Measurements from ENCODE around the gene OR5AU1. TPM values are rescaled to one million over a fixed set of nuclear protein-coding genes. Genes with fewer than 3 reads are reported as not detected.
"Not testable (repeated sequence)": the region's sequence is repeated elsewhere in the genome, so short reads cannot be mapped to it uniquely, and the experiment has no call there.

The OR5AU1 gene
- total RNA-seq, 1 donor from 2014 or later: not detected

DNA sequence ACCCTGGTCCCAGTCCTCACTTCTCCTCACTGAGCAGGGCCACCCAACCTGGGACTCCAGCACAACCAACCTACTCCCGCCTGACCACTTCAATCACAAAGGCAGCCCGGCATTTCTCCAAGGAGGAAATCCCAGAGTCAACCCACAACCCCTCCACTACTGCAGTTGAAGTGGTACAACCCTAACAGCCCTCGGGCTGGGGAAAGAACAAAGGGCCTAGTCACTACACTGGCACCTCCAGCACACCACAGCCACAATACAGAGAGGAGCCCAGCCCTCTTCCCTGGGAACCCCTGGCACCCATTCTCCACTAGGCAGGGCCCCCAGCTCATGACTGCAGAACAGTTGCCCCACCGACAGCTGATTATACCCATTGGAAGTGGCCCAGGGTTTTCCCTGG, 13.7 kb upstream of the OR5AU1 start:
- DNase-seq (ENCODE audit: low spot score): no peak
- no peak overlapping the region for H3K4me3 Mint-ChIP-seq (ENCODE audit: unreplicated experiment)
- TF ChIP-seq CTCF (IDR thresholded peaks at IDR 0.05): no peak
- peaks cover 13% of the 10 kb centered on the region for H3K4me1 Mint-ChIP-seq (ENCODE audit: low read depth)
- H3K27ac Mint-ChIP-seq (ENCODE audit: unreplicated experiment): no peak overlapping the region
- peaks cover 32% of the 10 kb centered on the region for H3K9me3 Mint-ChIP-seq (ENCODE audit: low read depth)
- H3K27me3 Mint-ChIP-seq (ENCODE audit: low read depth): peaks cover 12% of the 10 kb centered on the region
- peaks cover 10% of the 10 kb centered on the region for H3K36me3 Mint-ChIP-seq (ENCODE audit: low read depth)

DNA sequence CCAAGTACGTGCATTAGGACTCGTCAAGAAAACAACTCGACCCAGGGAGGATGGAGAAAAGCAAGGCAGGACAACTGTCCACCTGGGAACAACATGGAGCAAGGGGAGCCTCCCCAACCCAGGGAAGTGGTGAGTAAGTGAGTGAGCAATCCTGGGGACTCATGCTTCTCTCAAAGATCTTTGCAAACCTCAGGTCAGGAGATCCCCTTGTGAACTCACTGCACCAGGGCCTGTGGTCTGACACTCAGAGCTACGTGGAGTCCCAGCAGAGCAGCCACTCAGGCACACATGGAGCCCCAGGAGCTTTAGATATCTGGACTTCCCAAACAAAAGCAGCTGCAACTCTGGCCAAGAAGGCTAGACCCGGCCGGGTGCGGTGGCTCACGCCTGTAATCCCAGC, 12.2 kb upstream of the OR5AU1 start:
- H3K4me3 Mint-ChIP-seq (ENCODE audit: unreplicated experiment): no peak overlapping the region
- peaks cover 26% of the 10 kb centered on the region for H3K9me3 Mint-ChIP-seq (ENCODE audit: low read depth)
- TF ChIP-seq CTCF (IDR thresholded peaks at IDR 0.05): no peak
- H3K4me1 Mint-ChIP-seq (ENCODE audit: low read depth): peaks cover 13% of the 10 kb centered on the region
- no peak overlapping the region for H3K27ac Mint-ChIP-seq (ENCODE audit: unreplicated experiment)
- peaks cover 6% of the 10 kb centered on the region for H3K27me3 Mint-ChIP-seq (ENCODE audit: low read depth)
- H3K36me3 Mint-ChIP-seq (ENCODE audit: low read depth): peaks cover 4% of the 10 kb centered on the region
- DNase-seq (ENCODE audit: low spot score): no peak

- H3K27ac Mint-ChIP-seq (ENCODE audit: unreplicated experiment); H3K4me3 Mint-ChIP-seq (ENCODE audit: unreplicated experiment); H3K4me1 Mint-ChIP-seq (ENCODE audit: low read depth); H3K36me3 Mint-ChIP-seq (ENCODE audit: low read depth); DNase-seq (ENCODE audit: low spot score); H3K9me3 Mint-ChIP-seq (ENCODE audit: low read depth): not testable (repeated sequence)
- H3K27me3 Mint-ChIP-seq (ENCODE audit: low read depth): peaks cover 10% of the 10 kb centered on the region
Measured at GRCh38 chr14:21165670-21166069, 9.8 kb upstream of the OR5AU1 start.

DNA sequence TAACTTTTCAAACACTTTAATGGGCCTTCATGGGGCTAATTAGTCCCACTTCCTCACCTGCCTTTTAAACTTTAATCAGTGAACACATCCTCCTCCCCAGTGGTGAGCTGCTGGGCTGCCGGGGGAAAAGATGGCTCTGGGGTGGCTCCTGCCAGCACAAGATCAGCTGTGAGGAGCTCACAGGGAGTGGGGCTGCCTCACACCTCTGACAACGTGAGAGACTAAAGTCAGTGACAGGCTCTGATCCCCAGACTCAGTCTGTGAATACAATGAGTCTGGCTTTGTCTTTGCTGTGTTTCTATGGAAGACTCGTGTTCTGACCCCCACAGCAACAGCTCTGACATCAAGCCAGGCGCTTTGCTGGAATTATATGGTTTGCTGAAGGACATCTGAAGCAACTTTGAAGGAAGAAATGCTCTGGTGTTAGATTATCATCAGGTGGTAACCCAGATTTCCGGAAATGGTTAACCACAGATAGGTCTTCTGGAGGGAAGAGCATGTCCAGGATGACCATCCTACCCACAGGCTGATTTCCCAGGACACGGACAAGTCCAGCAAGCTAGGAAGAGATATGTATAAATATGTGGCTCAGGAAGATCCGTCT, 9.2 kb upstream of the OR5AU1 start:
- peaks cover 10% of the 10 kb centered on the region for H3K27me3 Mint-ChIP-seq (ENCODE audit: low read depth)
- not testable (repeated sequence) for H3K4me1 Mint-ChIP-seq (ENCODE audit: low read depth); DNase-seq (ENCODE audit: low spot score); H3K36me3 Mint-ChIP-seq (ENCODE audit: low read depth); H3K9me3 Mint-ChIP-seq (ENCODE audit: low read depth); H3K27ac Mint-ChIP-seq (ENCODE audit: unreplicated experiment); H3K4me3 Mint-ChIP-seq (ENCODE audit: unreplicated experiment)

- Mint-ChIP-seq H3K4me3 (ENCODE audit: unreplicated experiment) (no peak overlapping the region), H3K9me3 (ENCODE audit: low read depth) (no peaks in the 10 kb centered on the region), H3K4me1 (ENCODE audit: low read depth) (peaks cover 7% of the 10 kb centered on the region), H3K27ac (ENCODE audit: unreplicated experiment) (no peak overlapping the region), H3K36me3 (ENCODE audit: low read depth) (no peaks in the 10 kb centered on the region), H3K27me3 (ENCODE audit: low read depth) (peaks cover 10% of the 10 kb centered on the region)
- no peak for DNase-seq (ENCODE audit: low spot score)
- no peak for TF ChIP-seq CTCF (IDR thresholded peaks at IDR 0.05)
Measured at GRCh38 chr14:21163871-21164291, 8.0 kb upstream of the OR5AU1 start.

DNA sequence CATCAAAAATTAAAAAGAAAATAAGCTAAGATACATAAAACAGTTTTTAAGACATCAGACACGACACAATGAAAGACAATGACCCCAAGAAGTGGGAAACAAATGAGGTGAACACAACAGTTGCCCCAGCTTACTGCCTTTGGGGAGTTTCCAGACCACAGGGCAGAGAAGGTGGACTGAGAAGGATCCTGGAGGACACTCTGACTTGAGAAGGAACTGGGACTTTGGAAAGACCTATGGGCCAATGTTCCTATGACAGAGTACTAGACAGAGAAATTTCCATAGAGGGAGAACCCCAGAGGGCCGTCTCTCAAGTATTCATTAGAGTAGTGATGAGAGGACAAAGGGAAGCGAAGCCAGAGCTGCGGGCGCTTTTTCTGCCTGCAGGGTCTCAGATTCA, 6.2 kb upstream of the OR5AU1 start:
- no peaks in the 10 kb centered on the region for H3K36me3 Mint-ChIP-seq (ENCODE audit: low read depth)
- peaks cover 10% of the 10 kb centered on the region for H3K27me3 Mint-ChIP-seq (ENCODE audit: low read depth)
- H3K9me3 Mint-ChIP-seq (ENCODE audit: low read depth): no peaks in the 10 kb centered on the region
- no peak overlapping the region for H3K4me3 Mint-ChIP-seq (ENCODE audit: unreplicated experiment)
- no peak for TF ChIP-seq CTCF (IDR thresholded peaks at IDR 0.05)
- no peak for DNase-seq (ENCODE audit: low spot score)
- H3K27ac Mint-ChIP-seq (ENCODE audit: unreplicated experiment): no peak overlapping the region
- H3K4me1 Mint-ChIP-seq (ENCODE audit: low read depth): peaks cover 11% of the 10 kb centered on the region
